HepG2 (cell line): Measurements from ENCODE around the gene MTRF1. TPM values are rescaled to one million over a fixed set of nuclear protein-coding genes. Genes with fewer than 3 reads are reported as not detected.

Experiments used
- BCL6 ChIP-seq: IDR thresholded peaks from 2 replicates; pipeline ENCODE4 v1.6.1; 2016; ENCODE audit warnings: missing genetic modification reagents, missing compliant biosample characterization
- HMG20B ChIP-seq: conservative IDR thresholded peaks from 2 replicates; pipeline ENCODE4 v1.6.1; 2016; ENCODE audit warnings: missing genetic modification reagents, missing compliant biosample characterization
- HOXA3 ChIP-seq: sonication (generic); formaldehyde crosslinking; IDR thresholded peaks from 2 replicates; pipeline ENCODE4 v1.5.0; 2020; ENCODE audit warnings: missing genetic modification reagents
- MTA3 ChIP-seq: sonication (generic); formaldehyde crosslinking; IDR thresholded peaks from 2 replicates; pipeline ENCODE4 v1.4.0; 2020; ENCODE audit warnings: missing genetic modification reagents
- MXD4 ChIP-seq: IDR thresholded peaks from 2 replicates; pipeline ENCODE4 v1.6.1; 2016; ENCODE audit warnings: mild to moderate bottlenecking, missing biosample characterization, missing genetic modification reagents
- MZF1 ChIP-seq: sonication (generic); formaldehyde crosslinking; IDR thresholded peaks from 2 replicates; pipeline ENCODE4 v1.8.1; 2023; ENCODE audit warnings: mild to moderate bottlenecking, missing genetic modification reagents, borderline replicate concordance
- SNAPC2 ChIP-seq: sonication (generic); formaldehyde crosslinking; IDR thresholded peaks from 2 replicates; pipeline ENCODE4 v1.8.1; 2022; ENCODE audit warnings: mild to moderate bottlenecking, missing genetic modification reagents
- TBX2 ChIP-seq: sonication (generic); formaldehyde crosslinking; IDR thresholded peaks from 2 replicates; pipeline ENCODE4 v1.5.0; 2020; ENCODE audit warnings: missing genetic modification reagents, mild to moderate bottlenecking, borderline replicate concordance
- TEAD3 ChIP-seq: optimal IDR thresholded peaks from 2 replicates; pipeline ENCODE3; 2016; ENCODE audit warnings: borderline replicate concordance
- YEATS2 ChIP-seq: sonication (generic); formaldehyde crosslinking; IDR thresholded peaks from 2 replicates; pipeline ENCODE4 v1.4.0; 2020; ENCODE audit warnings: missing genetic modification reagents, borderline replicate concordance
- ZC3H13 ChIP-seq: sonication (generic); formaldehyde crosslinking; IDR thresholded peaks from 2 replicates; pipeline ENCODE4 v1.8.1; 2023; ENCODE audit warnings: mild to moderate bottlenecking, missing genetic modification reagents, moderate library complexity
- ZKSCAN8 ChIP-seq: IDR thresholded peaks from 2 replicates; pipeline ENCODE4 v1.6.1; 2016; ENCODE audit warnings: borderline replicate concordance, missing genetic modification reagents, missing compliant biosample characterization
- ZNF430 ChIP-seq: sonication (generic); formaldehyde crosslinking; IDR thresholded peaks from 2 replicates; pipeline ENCODE4 v1.9.0; 2021; ENCODE audit warnings: mild to moderate bottlenecking, missing genetic modification reagents
- ZNF441 ChIP-seq: sonication (generic); formaldehyde crosslinking; IDR thresholded peaks from 2 replicates; pipeline ENCODE4 v1.7.0; 2021; ENCODE audit warnings: missing genetic modification reagents, borderline replicate concordance
- ZNF558 ChIP-seq: sonication (generic); formaldehyde crosslinking; IDR thresholded peaks from 2 replicates; pipeline ENCODE4 v1.9.0; 2022; ENCODE audit warnings: mild to moderate bottlenecking, missing genetic modification reagents, borderline replicate concordance
- ZXDC ChIP-seq: sonication (generic); formaldehyde crosslinking; IDR thresholded peaks from 2 replicates; pipeline ENCODE4 v1.5.0; 2020; ENCODE audit warnings: mild to moderate bottlenecking, missing genetic modification reagents
- polyA plus RNA-seq, 8 experiments: library from polyadenylated mRNA; depleted of rRNA in 3 of 8; stranded (reverse) in 7 of 8; unstranded in 1 of 8; fragments of >200 nt; fragmentation: Illumina TruSeq in 4 of 8; extraction: Trizol in 4 of 8; gene quantifications; 2 replicates each; pipeline versions ENCODE4 v1.2.1 to v1.2.3, GENCODE V29; 2011 to 2016; ENCODE audit warnings: low read depth in 4 of 8, missing spikeins in 1 of 8, mixed read lengths in 1 of 8; ENCODE audit not compliant: insufficient read depth in 1 of 8
- total RNA-seq, 5 experiments: library from RNA; depleted of rRNA; stranded (reverse); fragments of >200 nt; fragmentation: Illumina TruSeq; extraction: Trizol; gene quantifications; 2 replicates each; pipeline ENCODE4 v1.2.3, GENCODE V29; 2016; ENCODE audit warnings: low read depth in 1 of 5
- TF ChIP-seq, protein P1 (sequence below): sonication (generic); formaldehyde crosslinking; IDR thresholded peaks from 2 replicates; pipeline ENCODE4 v1.5.1; 2020; ENCODE audit warnings: mild to moderate bottlenecking, missing genetic modification reagents
- TF ChIP-seq, protein P2 (sequence below): sonication (generic); formaldehyde crosslinking; IDR thresholded peaks from 2 replicates; pipeline ENCODE4 v1.4.0; 2020; ENCODE audit warnings: mild to moderate bottlenecking, missing genetic modification reagents
- TF ChIP-seq, protein P3 (sequence below): sonication (generic); formaldehyde crosslinking; IDR thresholded peaks from 2 replicates; pipeline ENCODE4 v1.4.0; 2020; ENCODE audit warnings: missing genetic modification reagents

The MTRF1 gene
- total and polyA plus RNA-seq, 2 of the 13 experiments (the other 11 are each of a cell fraction or from before 2014, with no cell fraction given): 21.6 to 27.2 TPM

DNA sequence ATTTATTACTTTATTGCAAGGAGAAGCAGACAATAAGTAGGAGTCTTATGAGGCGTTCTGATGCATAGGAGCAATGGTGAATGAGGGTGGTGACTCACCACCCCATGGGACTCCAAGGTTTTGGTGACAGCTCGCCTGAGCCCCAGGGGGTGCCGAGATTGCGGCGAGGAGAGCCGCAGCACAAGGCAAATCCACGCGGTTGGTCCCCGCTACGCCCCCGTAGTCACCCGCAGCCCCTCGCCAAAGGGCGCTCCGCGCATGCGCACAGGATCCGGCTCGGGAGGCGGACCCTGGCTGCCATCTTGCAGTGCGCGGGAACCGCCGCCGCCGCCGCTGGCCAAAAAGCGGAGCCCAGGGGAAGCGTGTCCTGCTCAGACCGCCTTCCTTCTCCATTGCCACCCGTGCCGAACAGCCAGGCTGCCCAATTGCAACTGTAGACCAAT is 47.6 kb upstream of the MTRF1 start, which contains the start of gene NAA16 (continued):
- TF ChIP-seq YEATS2 (CRISPR knock-in tag): 0 out of 2 replicates have a peak, but pooled peaks have one; percentile 59
- peak; percentile 47 for TF ChIP-seq TEAD3
- no peak for TF ChIP-seq MTA3
- TF ChIP-seq, protein P1, sequence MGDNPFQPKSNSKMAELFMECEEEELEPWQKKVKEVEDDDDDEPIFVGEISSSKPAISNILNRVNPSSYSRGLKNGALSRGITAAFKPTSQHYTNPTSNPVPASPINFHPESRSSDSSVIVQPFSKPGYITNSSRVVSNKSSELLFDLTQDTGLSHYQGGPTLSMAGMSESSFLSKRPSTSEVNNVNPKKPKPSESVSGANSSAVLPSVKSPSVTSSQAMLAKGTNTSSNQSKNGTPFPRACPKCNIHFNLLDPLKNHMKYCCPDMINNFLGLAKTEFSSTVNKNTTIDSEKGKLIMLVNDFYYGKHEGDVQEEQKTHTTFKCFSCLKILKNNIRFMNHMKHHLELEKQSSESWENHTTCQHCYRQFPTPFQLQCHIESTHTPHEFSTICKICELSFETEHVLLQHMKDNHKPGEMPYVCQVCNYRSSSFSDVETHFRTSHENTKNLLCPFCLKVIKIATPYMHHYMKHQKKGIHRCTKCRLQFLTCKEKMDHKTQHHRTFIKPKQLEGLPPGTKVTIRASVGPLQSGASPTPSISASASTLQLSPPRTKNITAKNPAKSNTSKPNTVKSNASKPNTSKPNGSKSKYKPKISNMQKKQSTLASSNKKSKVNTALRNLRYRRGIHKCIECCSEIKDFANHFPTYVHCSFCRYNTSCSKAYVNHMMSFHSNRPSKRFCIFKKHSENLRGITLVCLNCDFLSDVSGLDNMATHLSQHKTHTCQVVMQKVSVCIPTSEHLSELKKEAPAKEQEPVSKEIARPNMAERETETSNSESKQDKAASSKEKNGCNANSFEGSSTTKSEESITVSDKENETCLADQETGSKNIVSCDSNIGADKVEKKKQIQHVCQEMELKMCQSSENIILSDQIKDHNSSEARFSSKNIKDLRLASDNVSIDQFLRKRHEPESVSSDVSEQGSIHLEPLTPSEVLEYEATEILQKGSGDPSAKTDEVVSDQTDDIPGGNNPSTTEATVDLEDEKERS: no peak
- no peak for TF ChIP-seq HMG20B (CRISPR knock-in tag)
- no peak; the same call in 1 of the 2 replicates for TF ChIP-seq ZNF558 (CRISPR knock-in tag)
- TF ChIP-seq SNAPC2 (CRISPR knock-in tag): no peak
- no peak; the same call in 1 of the 2 replicates for TF ChIP-seq BCL6 (CRISPR knock-in tag)
- TF ChIP-seq, protein P2, sequence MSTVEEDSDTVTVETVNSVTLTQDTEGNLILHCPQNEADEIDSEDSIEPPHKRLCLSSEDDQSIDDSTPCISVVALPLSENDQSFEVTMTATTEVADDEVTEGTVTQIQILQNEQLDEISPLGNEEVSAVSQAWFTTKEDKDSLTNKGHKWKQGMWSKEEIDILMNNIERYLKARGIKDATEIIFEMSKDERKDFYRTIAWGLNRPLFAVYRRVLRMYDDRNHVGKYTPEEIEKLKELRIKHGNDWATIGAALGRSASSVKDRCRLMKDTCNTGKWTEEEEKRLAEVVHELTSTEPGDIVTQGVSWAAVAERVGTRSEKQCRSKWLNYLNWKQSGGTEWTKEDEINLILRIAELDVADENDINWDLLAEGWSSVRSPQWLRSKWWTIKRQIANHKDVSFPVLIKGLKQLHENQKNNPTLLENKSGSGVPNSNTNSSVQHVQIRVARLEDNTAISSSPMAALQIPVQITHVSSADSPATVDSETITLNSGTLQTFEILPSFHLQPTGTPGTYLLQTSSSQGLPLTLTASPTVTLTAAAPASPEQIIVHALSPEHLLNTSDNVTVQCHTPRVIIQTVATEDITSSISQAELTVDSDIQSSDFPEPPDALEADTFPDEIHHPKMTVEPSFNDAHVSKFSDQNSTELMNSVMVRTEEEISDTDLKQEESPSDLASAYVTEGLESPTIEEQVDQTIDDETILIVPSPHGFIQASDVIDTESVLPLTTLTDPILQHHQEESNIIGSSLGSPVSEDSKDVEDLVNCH: no peak
- TF ChIP-seq ZNF430 (CRISPR knock-in tag): no peak
- TF ChIP-seq HOXA3 (CRISPR knock-in tag): peak; percentile 93
- TF ChIP-seq, protein P3, sequence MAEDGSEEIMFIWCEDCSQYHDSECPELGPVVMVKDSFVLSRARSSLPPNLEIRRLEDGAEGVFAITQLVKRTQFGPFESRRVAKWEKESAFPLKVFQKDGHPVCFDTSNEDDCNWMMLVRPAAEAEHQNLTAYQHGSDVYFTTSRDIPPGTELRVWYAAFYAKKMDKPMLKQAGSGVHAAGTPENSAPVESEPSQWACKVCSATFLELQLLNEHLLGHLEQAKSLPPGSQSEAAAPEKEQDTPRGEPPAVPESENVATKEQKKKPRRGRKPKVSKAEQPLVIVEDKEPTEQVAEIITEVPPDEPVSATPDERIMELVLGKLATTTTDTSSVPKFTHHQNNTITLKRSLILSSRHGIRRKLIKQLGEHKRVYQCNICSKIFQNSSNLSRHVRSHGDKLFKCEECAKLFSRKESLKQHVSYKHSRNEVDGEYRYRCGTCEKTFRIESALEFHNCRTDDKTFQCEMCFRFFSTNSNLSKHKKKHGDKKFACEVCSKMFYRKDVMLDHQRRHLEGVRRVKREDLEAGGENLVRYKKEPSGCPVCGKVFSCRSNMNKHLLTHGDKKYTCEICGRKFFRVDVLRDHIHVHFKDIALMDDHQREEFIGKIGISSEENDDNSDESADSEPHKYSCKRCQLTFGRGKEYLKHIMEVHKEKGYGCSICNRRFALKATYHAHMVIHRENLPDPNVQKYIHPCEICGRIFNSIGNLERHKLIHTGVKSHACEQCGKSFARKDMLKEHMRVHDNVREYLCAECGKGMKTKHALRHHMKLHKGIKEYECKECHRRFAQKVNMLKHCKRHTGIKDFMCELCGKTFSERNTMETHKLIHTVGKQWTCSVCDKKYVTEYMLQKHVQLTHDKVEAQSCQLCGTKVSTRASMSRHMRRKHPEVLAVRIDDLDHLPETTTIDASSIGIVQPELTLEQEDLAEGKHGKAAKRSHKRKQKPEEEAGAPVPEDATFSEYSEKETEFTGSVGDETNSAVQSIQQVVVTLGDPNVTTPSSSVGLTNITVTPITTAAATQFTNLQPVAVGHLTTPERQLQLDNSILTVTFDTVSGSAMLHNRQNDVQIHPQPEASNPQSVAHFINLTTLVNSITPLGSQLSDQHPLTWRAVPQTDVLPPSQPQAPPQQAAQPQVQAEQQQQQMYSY (CRISPR knock-in tag): no peak
- no peak for TF ChIP-seq ZKSCAN8 (CRISPR knock-in tag)
- no peak for TF ChIP-seq ZC3H13 (CRISPR knock-in tag)
- peak; percentile 52; the same call in 1 of the 2 replicates for TF ChIP-seq MXD4 (CRISPR knock-in tag)
- TF ChIP-seq TBX2 (CRISPR knock-in tag): no peak; the same call in 1 of the 2 replicates
- peak; percentile 65; the same call in 1 of the 2 replicates for TF ChIP-seq ZNF441
- TF ChIP-seq ZXDC (CRISPR knock-in tag): no peak
- no peak for TF ChIP-seq MZF1 (CRISPR knock-in tag)
